Left lung (tissue), 10 donors: ENCODE data around the gene SLC45A2. TPM values are rescaled to one million over a fixed set of nuclear protein-coding genes. Genes with fewer than 3 reads are reported as not detected.
"Not testable (repeated sequence)": the region's sequence is repeated elsewhere in the genome, so short reads cannot be mapped to it uniquely, and the experiment has no call there.

ENCODE experiments used
- ATAC-seq: fragments of 200-7000 bp; cut with Tn5 transposase; one replicate; pipeline ENCODE4 v1.9.1; 2020; ENCODE audit warnings: moderate library complexity
- DNase-seq, 4 donors: peaks; one replicate each; pipeline ENCODE4 v3.0.0-alpha.2; 2013 to 2020
- H3K27ac ChIP-seq, 2 donors: fragments of 200-600 bp; sonication (generic) in 1 of 2; one replicate each; pipeline versions ENCODE4 v1.5.0 to v1.8.0; 2020 to 2021
- H3K27me3 ChIP-seq, 2 donors: fragments of 200-600 bp; sonication (generic) in 1 of 2; one replicate each; pipeline versions ENCODE4 v1.5.0 to v1.8.0; 2020 to 2021
- H3K36me3 ChIP-seq, 2 donors: fragments of 200-600 bp; sonication (generic) in 1 of 2; one replicate each; pipeline versions ENCODE4 v1.5.0 to v1.8.0; 2020 to 2021
- H3K4me1 ChIP-seq, 2 donors: fragments of 200-600 bp; one replicate each; pipeline ENCODE4 v1.8.0; 2021
- H3K4me3 ChIP-seq, 2 donors: fragments of 200-600 bp; sonication (generic) in 1 of 2; one replicate each; pipeline versions ENCODE4 v1.5.0 to v1.8.0; 2020 to 2021; ENCODE audit warnings: mild to moderate bottlenecking in 1 of 2
- H3K9me3 ChIP-seq, 2 donors: fragments of 200-600 bp; sonication (generic) in 1 of 2; one replicate each; pipeline versions ENCODE4 v1.5.0 to v1.8.0; 2020 to 2021
- intact Hi-C, 2 donors: fragments of 100-400 bp; cut with DNase I; formaldehyde crosslinking; loops; one replicate each; pipeline versions ENCODE4 v1.11.2 to v1.14.2; 2022
- polyA plus RNA-seq, 6 donors: library from polyadenylated mRNA; unstranded; fragments of 120-200 nt; gene quantifications; one replicate each; pipeline ENCODE4 v1.2.1, GENCODE V29; 2013; ENCODE audit not compliant: insufficient read length in 6 of 6
- total RNA-seq, 2 donors: library from RNA; stranded (reverse); fragmentation: NEBNext Ultra II Directional; extraction: Animal tissue kit (Norgen Biotek cat#: 25700); gene quantifications; one replicate each; pipeline ENCODE4 v1.2.1, GENCODE V29; 2021
- TF ChIP-seq, protein P1 (sequence below), 2 donors: fragments of 200-600 bp; sonication (generic) in 1 of 2; IDR thresholded peaks; one replicate each; pipeline versions ENCODE4 v1.5.0 to v1.8.0; 2021; ENCODE audit warnings: antibody characterized with exemption in 2 of 2
- donor health status: DM: no; HTN: yes; CAD: no.
- donor health status: DM: no; HTN: no; CAD: no.

The SLC45A2 gene
- total and polyA plus RNA-seq, 8 donors: 0.08 to 0.42 (median 0.12) TPM; not detected in 3

DNA sequence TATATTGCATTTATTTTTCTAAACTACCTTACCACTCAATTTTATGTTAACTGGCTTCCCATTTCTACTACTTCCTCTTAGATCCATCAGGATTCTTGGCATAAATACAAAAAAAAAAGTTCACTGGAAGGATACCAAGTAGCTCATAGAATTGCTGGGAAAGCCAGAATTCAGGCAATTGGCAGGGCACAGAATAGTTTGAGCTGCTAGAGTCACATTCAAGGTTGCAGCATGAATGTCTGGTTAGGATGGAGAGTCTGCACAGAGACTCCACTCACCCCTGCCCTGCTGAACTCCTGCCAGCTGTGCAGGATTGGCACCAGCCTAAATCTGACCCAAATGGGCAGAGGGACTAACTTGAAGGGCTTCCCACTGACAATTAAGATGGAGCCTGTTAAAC is 28.3 kb upstream of the SLC45A2 start:
- intact Hi-C loops: no loop called here

DNA sequence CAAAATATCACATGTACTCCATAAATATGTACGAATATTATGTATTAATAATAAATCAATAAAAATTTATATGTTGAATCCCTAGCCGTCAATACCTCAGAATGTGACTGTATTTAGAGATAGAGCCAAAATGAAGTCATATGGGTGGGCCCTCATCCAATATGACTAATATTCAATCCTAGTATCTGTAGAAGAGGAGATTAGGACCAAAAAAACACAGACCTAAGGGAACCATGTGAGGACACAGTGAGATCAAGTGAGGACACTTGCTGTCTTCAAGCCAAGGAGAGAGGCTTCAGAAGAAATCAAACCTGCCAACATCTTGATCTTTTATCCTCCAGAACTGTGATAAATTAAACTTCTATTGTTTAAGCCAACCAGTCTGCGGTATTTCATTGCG is 27.0 kb upstream of the SLC45A2 start:
- TF ChIP-seq, protein P1, sequence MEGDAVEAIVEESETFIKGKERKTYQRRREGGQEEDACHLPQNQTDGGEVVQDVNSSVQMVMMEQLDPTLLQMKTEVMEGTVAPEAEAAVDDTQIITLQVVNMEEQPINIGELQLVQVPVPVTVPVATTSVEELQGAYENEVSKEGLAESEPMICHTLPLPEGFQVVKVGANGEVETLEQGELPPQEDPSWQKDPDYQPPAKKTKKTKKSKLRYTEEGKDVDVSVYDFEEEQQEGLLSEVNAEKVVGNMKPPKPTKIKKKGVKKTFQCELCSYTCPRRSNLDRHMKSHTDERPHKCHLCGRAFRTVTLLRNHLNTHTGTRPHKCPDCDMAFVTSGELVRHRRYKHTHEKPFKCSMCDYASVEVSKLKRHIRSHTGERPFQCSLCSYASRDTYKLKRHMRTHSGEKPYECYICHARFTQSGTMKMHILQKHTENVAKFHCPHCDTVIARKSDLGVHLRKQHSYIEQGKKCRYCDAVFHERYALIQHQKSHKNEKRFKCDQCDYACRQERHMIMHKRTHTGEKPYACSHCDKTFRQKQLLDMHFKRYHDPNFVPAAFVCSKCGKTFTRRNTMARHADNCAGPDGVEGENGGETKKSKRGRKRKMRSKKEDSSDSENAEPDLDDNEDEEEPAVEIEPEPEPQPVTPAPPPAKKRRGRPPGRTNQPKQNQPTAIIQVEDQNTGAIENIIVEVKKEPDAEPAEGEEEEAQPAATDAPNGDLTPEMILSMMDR (IDR thresholded peaks at IDR 0.05): no peak
- Histone ChIP-seq H3K27ac (no peak overlapping the region), H3K4me3 (no peak overlapping the region), H3K36me3 (no peaks in the 10 kb centered on the region), H3K4me1 (peaks cover 10 to 12% of the 10 kb centered on the region in 2 donors), H3K27me3 (no peaks in the 10 kb centered on the region), H3K9me3 (no peaks in the 10 kb centered on the region)
- no peak for DNase-seq
- ATAC-seq: no peak
- intact Hi-C loops: no loop called here

More for the DNA sequence above, 28.3 kb upstream of the SLC45A2 start:
- DNase-seq (peak in 2 of 4 donors; percentile 65 to 67), ATAC-seq (no peak)
- TF ChIP-seq, protein P1 (IDR thresholded peaks at IDR 0.05): no peak
- no peaks in the 10 kb centered on the region for H3K27me3 ChIP-seq
- H3K4me3 ChIP-seq: no peak overlapping the region
- H3K4me1 ChIP-seq: peaks cover 0 to 8% of the 10 kb centered on the region in 2 donors
- no peak overlapping the region for H3K27ac ChIP-seq
- no peaks in the 10 kb centered on the region for H3K9me3 ChIP-seq
- no peaks in the 10 kb centered on the region for H3K36me3 ChIP-seq

DNA sequence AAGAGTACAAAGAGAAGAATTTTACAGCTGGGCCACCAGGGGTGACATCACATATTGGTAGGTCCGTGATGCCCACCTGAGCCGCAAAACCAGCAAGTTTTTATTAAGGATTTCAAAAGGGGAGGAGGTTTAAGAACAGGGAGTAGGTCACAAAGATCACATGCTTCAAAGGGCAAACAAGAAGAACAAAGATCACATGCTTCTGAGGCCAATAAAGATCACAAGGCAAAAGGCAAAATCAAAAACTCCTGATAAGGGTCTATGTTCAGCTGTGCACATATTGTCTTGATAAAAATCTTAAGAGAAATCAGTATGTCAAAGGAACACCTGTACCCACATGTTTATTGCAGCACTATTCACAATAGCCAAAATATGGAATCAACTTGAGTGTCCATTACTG is 25.7 kb upstream of the SLC45A2 start:
- intact Hi-C loops, ATAC-seq, H3K9me3 ChIP-seq, H3K36me3 ChIP-seq, H3K27ac ChIP-seq, H3K27me3 ChIP-seq, H3K4me3 ChIP-seq, DNase-seq: not testable (repeated sequence)
- peaks cover 12 to 15% of the 10 kb centered on the region in 2 donors for H3K4me1 ChIP-seq

DNA sequence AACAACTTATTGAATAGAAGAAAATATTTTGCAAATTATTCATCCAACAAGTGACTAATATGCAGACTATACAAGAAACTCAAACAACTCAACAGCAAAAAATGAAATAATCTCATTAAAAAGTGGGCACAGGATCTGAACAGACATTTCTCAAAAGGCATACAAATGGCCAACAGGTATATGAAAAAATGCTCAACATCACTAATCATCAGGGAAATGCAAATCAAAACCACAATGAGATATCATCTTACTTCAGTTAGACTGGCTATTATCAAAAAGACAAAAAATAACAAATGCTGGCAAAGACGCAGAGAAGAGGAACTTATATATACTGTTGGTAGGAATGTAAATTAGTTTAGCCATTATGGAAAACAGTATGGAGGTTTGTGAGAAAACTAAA is 25.1 kb upstream of the SLC45A2 start:
- ATAC-seq: no peak
- Histone ChIP-seq H3K4me1 (peaks cover 12 to 15% of the 10 kb centered on the region in 2 donors), H3K27ac (no peak overlapping the region), H3K9me3 (no peaks in the 10 kb centered on the region), H3K27me3 (no peaks in the 10 kb centered on the region), H3K4me3 (no peak overlapping the region), H3K36me3 (no peaks in the 10 kb centered on the region)
- TF ChIP-seq, protein P1 (IDR thresholded peaks at IDR 0.05): no peak
- intact Hi-C loops: no loop called here
- no peak for DNase-seq

DNA sequence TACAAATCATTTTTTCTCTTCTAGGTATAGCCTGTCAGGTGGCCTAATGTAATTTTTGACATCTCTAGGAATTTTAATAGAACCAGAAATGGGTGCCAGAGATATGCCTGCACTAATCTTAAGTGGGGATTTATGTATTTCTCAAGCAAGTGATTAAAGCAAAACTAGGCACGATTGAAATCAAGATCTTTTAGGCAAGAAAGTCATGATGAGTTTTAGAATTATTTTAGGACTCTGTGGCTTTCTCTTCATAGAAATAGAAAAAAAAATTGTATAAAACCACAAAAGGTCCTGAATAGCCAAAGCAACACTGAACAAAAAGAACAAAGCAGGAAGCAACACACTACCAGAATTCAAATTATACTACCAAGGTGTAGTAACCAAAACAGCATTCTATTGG is 24.3 kb upstream of the SLC45A2 start:
- DNase-seq: no peak
- intact Hi-C loops: no loop called here

More for the DNA sequence above, 24.3 kb upstream of the SLC45A2 start:
- Histone ChIP-seq H3K36me3 (no peaks in the 10 kb centered on the region), H3K4me3 (peak overlapping the region; percentile 67 to 71), H3K9me3 (no peaks in the 10 kb centered on the region), H3K4me1 (peaks cover 12 to 15% of the 10 kb centered on the region in 2 donors), H3K27me3 (no peaks in the 10 kb centered on the region), H3K27ac (peak overlapping the region; percentile 98 to 99)
- no peak for ATAC-seq
- TF ChIP-seq, protein P1 (IDR thresholded peaks at IDR 0.05): no peak
